ENCODE measurements around the gene SNX25. TPM values are rescaled to one million over a fixed set of nuclear protein-coding genes. Genes with fewer than 3 reads are reported as not detected.
"Not testable (repeated sequence)": the region's sequence is repeated elsewhere in the genome, so short reads cannot be mapped to it uniquely, and the experiment has no call there.

Gene SNX25
- polyA plus RNA-seq, 4 donors: 24.3 to 27.9 (median 25.1) TPM

GRCh38 chr4:185204238-185204910 lies 5.0 kb upstream of the SNX25 start:
- DNase-seq (ENCODE audit: low read depth in 4 of 4, low spot score in 3 of 4): no peak

GRCh38 chr4:185205073-185205472 lies 4.3 kb upstream of the SNX25 start:
- not testable (repeated sequence) for DNase-seq (ENCODE audit: low read depth in 4 of 4, low spot score in 3 of 4)

DNA sequence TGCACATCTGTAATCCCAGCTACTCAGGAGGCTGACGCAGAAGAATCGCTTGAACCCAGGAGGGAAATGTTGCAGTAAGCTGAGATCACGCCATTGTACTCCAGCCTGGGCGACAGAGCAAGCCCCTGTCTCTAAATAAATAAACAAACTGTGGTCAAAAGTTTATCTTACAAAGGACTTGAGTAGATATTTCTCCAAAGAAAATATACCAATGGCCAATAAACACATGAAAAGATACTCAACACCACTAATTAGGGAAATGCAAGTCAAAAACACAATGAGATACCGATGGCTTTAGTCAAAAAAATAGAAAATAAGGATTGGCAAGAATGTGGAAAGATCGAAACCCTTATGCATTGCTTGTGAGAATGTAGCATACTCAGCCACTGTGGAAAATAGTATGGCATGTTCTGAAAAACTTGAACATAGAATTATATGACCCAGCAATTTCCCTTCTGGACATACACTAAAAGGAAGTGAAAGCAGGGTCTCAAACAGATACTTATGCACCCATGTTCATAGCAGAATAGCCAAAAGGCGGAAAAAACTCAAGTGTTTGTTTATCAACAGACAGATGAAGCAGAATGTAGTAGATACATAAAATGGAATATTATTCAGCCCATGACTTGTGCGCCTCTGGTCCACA lies 3.6 kb upstream of the SNX25 start:
- no peak for DNase-seq (ENCODE audit: low read depth in 4 of 4, low spot score in 3 of 4)

- no peak for DNase-seq (ENCODE audit: low read depth in 4 of 4, low spot score in 3 of 4)
These were observed 1.9 kb upstream of the SNX25 start for GRCh38 chr4:185207466-185207865.

- DNase-seq (ENCODE audit: low read depth in 4 of 4, low spot score in 3 of 4): not testable (repeated sequence)
These were observed 379 bp downstream of the SNX25 start for GRCh38 chr4:185209852-185210101.

DNA sequence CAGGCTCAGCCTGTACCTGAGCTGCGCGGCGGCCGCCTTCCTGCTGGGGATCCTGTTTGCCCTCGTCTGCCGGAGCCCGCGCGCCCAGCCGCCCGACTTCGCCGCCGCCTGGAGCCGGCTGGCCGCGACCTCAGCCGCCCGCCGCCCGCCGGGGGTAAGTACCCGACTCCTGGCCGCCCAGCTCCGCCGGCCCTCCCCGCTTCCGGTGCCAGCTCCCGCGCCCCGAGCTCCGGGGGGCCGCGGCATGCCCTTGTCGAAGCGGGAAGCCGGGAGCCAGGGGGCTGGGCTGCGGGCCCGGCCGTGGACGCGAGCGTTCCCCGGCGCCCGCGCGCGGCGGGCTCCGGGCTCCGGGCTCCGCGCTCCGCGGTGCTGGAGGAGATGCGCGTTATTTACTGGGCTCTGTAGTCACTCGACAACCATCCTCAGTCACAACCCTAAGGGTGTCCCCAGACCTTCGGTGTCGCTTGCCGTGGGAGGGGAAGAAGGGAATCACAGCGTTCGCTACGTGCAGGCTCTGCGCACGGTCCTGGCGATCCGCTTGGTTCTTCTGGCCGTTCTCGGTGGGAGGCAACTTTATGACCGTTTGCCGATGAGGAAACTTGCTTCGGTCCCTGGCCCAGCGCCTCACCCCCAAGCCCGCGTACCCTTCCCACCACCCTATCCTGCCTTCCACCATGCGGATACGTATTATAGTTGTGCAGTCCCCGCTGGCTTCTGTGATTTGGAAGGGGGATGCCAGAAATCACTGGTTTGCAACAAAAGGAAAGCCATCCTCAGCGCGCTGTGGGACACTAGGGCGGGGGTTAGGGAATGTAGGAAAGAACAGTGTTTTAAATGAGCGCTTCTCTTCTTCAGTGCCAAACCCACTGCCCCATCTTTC lies 944 bp downstream of the SNX25 start:
- DNase-seq (ENCODE audit: low read depth in 4 of 4, low spot score in 3 of 4): no peak

DNA sequence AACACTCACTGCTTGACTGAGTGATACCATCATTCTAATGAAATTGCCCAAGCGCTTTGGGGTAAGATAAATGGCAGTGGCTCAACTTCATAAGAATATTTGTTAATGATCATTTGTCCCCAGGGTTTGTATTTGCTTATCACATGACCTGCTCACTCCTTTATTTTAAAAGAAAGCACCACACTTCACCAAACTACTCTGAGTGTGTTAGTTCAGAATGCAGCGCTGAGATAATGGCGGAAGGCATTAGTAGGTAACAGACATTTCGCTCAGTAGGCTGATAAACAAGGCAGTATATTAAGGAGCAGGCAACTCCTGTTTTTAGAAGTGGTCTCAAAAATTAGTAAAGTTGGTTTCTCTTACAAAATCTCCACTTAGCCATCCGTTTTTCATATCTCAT lies 1.6 kb downstream of the SNX25 start:
- no peak for DNase-seq (ENCODE audit: low read depth in 4 of 4, low spot score in 3 of 4)

DNA sequence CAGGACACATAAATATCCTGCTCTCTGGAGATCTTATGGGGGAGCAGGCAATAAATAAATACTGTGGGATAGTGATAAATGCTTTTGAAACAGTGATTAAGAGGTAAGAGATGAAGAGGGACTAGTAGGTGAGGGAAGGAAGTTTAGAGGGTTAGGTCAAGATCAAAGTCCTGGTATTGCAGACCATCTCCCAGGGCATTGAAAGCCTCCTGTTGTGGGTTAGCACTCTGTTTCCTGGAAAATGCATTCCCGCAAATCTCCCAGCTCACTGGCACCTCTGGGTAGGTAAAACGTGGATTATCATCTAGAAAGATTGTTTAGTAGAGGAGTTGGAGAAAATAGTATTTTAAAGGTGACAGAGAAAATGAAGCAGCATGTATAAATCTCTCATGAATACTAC lies 2.2 kb downstream of the SNX25 start:
- DNase-seq (ENCODE audit: low read depth in 4 of 4, low spot score in 3 of 4): no peak

GRCh38 chr4:185212581-185212980 lies 3.2 kb downstream of the SNX25 start:
- DNase-seq (ENCODE audit: low read depth in 4 of 4, low spot score in 3 of 4): no peak

DNA sequence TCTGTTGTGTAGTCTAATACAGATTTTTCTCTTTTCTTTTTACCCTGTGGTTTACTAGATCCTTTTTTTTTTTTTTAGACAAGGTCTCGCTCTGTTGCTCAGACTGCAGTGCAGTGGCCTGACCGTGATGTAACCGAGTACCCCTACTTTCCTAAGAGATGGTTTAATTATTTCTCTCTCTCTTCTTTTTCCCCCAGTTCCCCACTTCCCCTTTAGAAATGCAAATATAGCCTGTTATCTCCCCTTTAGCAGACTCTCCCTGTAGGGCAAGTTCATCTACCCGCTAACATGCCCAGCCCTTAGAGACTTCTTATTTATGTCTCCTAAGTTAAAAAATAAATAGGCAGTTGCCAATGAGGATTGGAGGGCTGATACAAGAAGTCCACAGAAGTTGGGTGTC lies 4.5 kb downstream of the SNX25 start:
- DNase-seq (ENCODE audit: low read depth in 4 of 4, low spot score in 3 of 4): no peak

GRCh38 chr4:185215261-185215660 lies 5.9 kb downstream of the SNX25 start:
- DNase-seq (ENCODE audit: low read depth in 4 of 4, low spot score in 3 of 4): no peak

DNA sequence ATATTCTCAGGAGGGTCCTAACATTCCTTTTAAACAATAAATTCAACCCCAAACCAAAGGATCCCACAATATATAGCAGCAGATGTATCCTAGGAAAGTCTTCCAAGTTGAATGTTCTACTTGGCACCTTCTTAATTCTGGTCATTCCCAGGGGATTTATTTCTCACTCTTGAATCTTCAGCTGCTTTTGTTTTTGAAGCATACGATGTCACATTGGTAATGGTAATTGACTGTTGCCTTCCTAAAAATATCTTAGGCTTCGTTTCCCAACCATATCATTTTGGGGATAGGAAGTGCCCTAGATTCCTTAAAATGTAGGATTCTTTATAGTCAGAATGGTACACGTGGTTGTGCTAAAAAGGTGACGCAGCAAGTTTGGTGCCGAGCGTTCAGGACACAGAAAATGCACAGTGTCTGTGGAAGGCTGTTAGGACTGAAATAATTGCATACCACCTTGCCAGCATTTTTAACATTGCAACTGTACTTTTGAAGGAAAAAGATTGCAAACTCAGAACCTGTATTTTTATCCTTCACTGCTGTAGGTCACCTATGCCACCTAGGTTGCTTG lies 8.1 kb downstream of the SNX25 start:
- DNase-seq (ENCODE audit: low read depth in 4 of 4, low spot score in 3 of 4): no peak

DNA sequence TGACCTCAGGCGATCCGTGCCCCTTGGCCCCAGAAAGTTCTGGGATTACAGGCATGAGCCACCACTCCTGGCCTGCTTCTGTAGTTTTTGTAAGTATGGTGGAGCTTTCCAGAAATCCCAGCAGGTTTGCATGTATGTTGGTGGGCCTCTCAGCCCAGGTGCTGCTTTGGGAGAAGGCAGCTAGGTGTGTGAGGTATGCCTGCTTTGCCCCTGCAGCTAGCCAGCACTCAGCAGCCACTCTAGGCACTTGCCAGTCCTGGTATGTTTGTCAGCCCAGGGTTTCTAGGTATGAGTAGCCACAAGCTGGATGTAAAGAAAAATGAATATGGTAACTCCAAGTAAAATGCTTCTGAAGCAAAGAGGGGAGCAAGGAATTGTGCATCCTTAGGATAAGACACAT lies 8.9 kb downstream of the SNX25 start:
- DNase-seq (ENCODE audit: low read depth in 4 of 4, low spot score in 3 of 4): no peak

- no peak for DNase-seq (ENCODE audit: low read depth in 4 of 4, low spot score in 3 of 4)
These were observed 10.3 kb downstream of the SNX25 start for GRCh38 chr4:185219551-185220344.

DNA sequence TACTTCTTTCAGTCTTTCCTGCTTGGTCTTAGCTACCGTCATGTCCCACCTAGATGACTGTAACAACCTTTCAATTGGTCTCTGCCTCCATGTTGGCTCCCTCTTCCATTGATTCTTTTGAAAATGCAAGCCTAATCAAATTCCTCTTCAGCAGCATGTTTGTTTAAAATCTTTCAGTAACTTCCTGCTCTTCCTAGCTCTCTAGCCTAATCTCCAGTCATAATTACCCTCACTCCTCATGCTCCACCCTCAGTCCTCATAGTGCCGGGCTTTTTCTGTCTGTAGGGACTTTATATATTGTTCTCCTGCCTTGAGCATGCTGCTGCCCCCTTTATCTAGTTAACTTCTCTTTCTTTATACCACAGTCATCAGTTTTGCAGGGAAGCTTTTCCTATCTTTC lies 12.1 kb downstream of the SNX25 start:
- no peak for DNase-seq (ENCODE audit: low read depth in 4 of 4, low spot score in 3 of 4)

DNA sequence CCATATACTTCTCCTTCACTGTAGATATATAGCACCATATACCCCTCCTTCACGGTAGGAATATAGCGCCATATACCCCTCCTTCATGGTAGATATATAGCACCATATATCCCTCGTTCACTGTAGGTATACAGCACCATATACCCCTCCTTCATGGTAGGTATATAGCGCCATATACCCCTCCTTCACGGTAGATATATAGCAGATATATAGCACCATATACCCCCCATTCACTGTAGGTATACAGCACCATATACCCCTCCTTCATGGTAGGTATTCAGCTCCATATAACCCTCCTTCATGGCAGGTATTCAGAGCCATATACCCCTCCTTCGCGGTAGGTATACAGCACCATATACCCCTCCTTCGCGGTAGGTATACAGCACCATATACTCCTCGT lies 12.5 kb downstream of the SNX25 start:
- no peak for DNase-seq (ENCODE audit: low read depth in 4 of 4, low spot score in 3 of 4)

DNA sequence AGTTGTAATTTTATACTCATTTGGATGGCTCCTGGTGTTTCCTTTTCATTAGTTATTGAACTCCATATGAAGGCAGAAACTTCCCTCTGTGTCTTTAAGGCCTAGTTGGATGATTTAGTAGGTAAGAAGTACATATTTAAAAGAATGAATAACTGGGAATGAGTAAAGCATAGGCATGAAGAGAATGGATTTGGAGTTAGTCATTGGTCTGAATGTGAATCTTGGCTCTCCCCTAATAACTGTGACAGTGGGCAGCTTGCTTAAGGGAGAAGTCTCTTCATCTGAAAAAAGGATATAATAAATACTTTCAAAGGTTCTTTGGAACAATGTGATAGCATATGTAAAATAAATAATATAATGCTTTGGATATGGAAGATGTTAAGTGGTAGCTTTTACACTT lies 13.2 kb downstream of the SNX25 start:
- no peak for DNase-seq (ENCODE audit: low read depth in 4 of 4, low spot score in 3 of 4)

DNA sequence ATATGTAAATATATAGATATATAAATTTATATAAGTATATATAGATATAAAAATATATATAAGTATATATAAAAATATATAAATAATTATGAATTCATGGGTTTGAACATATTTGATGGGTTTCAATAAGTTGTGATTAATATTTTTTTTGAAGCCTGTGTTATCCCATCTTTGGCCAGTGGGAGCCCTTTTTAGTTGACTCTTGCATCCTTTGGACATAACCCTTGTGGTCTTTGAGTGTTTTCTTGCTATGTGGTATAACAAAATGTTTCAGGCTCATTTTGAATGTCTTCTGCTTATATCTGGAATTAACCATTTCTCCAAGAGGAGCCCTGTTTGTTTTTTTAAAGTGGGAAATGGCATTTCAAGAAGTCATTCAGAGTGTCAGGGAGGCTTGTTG lies 15.2 kb downstream of the SNX25 start:
- no peak for DNase-seq (ENCODE audit: low read depth in 4 of 4, low spot score in 3 of 4)

GRCh38 chr4:185225940-185226339 lies 16.5 kb downstream of the SNX25 start:
- no peak for DNase-seq (ENCODE audit: low read depth in 4 of 4, low spot score in 3 of 4)

DNA sequence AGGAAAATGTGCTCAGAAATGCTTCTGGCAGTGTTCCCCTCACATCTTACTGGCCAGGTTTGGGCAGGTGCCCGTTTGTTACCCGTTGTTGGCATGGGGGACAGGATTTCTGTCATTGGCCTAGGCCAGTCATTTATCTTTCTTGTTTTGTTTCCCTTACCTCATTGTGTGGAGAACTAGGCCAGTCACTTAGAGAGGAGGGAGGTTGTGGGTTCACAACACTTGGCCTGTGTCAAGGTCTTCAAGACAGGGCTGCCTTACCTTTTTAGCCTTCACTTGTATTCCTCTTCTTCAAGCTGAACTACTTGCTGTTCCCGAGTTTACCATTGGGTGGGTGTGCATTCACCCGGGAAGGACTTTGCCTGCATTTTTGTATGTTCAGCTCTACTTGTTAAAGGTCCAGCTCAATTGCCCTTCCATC lies 17.7 kb downstream of the SNX25 start:
- DNase-seq (ENCODE audit: low read depth in 4 of 4, low spot score in 3 of 4): no peak

Measured in right renal pelvis (tissue), 4 donors.